GM10248 (cell line): ENCODE data around the gene CD34.

Experiments used
- CTCF ChIA-PET: fragments of 300-600 bp; sonication (Branson Sonifier 250); formaldehyde crosslinking; extraction: SDS; loops from one replicate; lab custom pipeline; 2021; ENCODE audit warnings: antibody characterized with exemption; lab: Yijun Ruan, JAX
- POLR2A ChIA-PET: fragments of 350-650 bp; sonication (Branson Sonifier 250); formaldehyde crosslinking; extraction: SDS; loops from one replicate; lab custom pipeline; 2020; ENCODE audit warnings: antibody characterized with exemption; lab: Yijun Ruan, JAX
- DNase-seq: peaks from one replicate; pipeline ENCODE4 v3.0.0; 2012; ENCODE audit errors: extremely low spot score
- CTCF ChIP-seq: IDR thresholded peaks from 2 replicates; pipeline ENCODE4 v1.5.1; 2012; ENCODE audit warnings: mild to moderate bottlenecking, low read depth; ENCODE audit errors: extremely low read depth, missing control alignments, control extremely low read depth

Gene CD34

GRCh38 chr1:207923121-207923520 lies 12.2 kb upstream of the CD34 start:
- no peak for TF ChIP-seq CTCF
- DNase-seq, result no peak
- ChIA-PET CTCF (interaction anchor here (1.4 to 3.8 kb wide), 4 partner anchors 24 to 54 kb away, joined by 3 to 25 read pairs (median 4); no protein-coding TSS in a partner anchor), POLR2A (no interaction called here)

GRCh38 chr1:207922554-207922953 lies 11.6 kb upstream of the CD34 start:
- POLR2A ChIA-PET, result no interaction called here
- CTCF ChIA-PET, result interaction anchor here (1.0 to 3.8 kb wide), 5 partner anchors 24 to 59 kb away, joined by 3 to 25 read pairs (median 3); no protein-coding TSS in a partner anchor

GRCh38 chr1:207921321-207921720 lies 10.4 kb upstream of the CD34 start:
- TF ChIP-seq CTCF, result no peak
- ChIA-PET CTCF (interaction anchor here (1.3 to 3.8 kb wide), 5 partner anchors 25 to 76 kb away, joined by 3 to 25 read pairs (median 6); no protein-coding TSS in a partner anchor), POLR2A (no interaction called here)
- no peak for DNase-seq

More at GRCh38 chr1:207922554-207922953, 11.6 kb upstream of the CD34 start:
- TF ChIP-seq CTCF, result no peak
- no peak for DNase-seq

GRCh38 chr1:207920444-207921021 lies 9.6 kb upstream of the CD34 start:
- ChIA-PET POLR2A (interaction anchor here (0.6 kb wide), 1 partner anchor 272 kb away, joined by 4 read pairs; no protein-coding TSS in a partner anchor), CTCF (interaction anchor here (1.0 to 3.8 kb wide), 9 partner anchors 16 to 77 kb away, joined by 3 to 25 read pairs (median 6); no protein-coding TSS in a partner anchor)
- no peak for TF ChIP-seq CTCF
- DNase-seq, result no peak

- DNase-seq, result no peak
- CTCF ChIA-PET, result interaction anchor here (1.0 to 3.8 kb wide), 10 partner anchors 11 to 78 kb away, joined by 3 to 25 read pairs (median 6); no protein-coding TSS in a partner anchor
- TF ChIP-seq CTCF, result no peak
- POLR2A ChIA-PET, result no interaction called here
Observed at GRCh38 chr1:207919523-207920170, 8.7 kb upstream of the CD34 start.

- POLR2A ChIA-PET, result no interaction called here
- no peak for TF ChIP-seq CTCF
- CTCF ChIA-PET, result interaction anchor here (1.3 to 3.0 kb wide), 8 partner anchors 10 to 51 kb away, joined by 3 to 8 read pairs (median 6); no protein-coding TSS in a partner anchor
- no peak for DNase-seq
Observed at GRCh38 chr1:207918581-207918980, 7.7 kb upstream of the CD34 start.
